NCI-H146 treated with DMSO at 0.1 percent for 48 hours (cell line): ENCODE results near the gene KLHL7.

Experiments
- DNase-seq: peaks from one replicate; lab custom pipeline; 2025; ENCODE audit not compliant: unreplicated experiment; lab: John Stamatoyannopoulos, UW

Gene KLHL7

GRCh38 chr7:23105644-23106056, at the start of gene KLHL7:
TSS of gene KLHL7 (plus strand) at chr7:23105785. CDS start at chr7:23106027, 242 bp downstream.
- peak; percentile 87 for DNase-seq

GRCh38 chr7:23058408-23059096, 47.0 kb upstream of the KLHL7 start:
- DNase-seq: no peak

GRCh38 chr7:23061327-23061726, 44.3 kb upstream of the KLHL7 start:
- DNase-seq: no peak

GRCh38 chr7:23062452-23062851, 43.1 kb upstream of the KLHL7 start:
- DNase-seq: no peak

- DNase-seq: no peak
These were observed 39.6 kb upstream of the KLHL7 start for GRCh38 chr7:23065974-23066373.

- no peak for DNase-seq
These were observed 38.3 kb upstream of the KLHL7 start for GRCh38 chr7:23067271-23067670.

GRCh38 chr7:23072048-23072447, 33.5 kb upstream of the KLHL7 start:
- no peak for DNase-seq

- DNase-seq: no peak
These were observed 32.7 kb upstream of the KLHL7 start for GRCh38 chr7:23072922-23073321.

GRCh38 chr7:23074443-23075261, 30.9 kb upstream of the KLHL7 start:
- peak; percentile 37 for DNase-seq

- no peak for DNase-seq
These were observed 30.0 kb upstream of the KLHL7 start for GRCh38 chr7:23075571-23075970.

GRCh38 chr7:23076772-23077171, 28.8 kb upstream of the KLHL7 start:
- DNase-seq: no peak

- no peak for DNase-seq
These were observed 12.5 kb upstream of the KLHL7 start for GRCh38 chr7:23093111-23093510.

- no peak for DNase-seq
These were observed 12.0 kb upstream of the KLHL7 start for GRCh38 chr7:23093546-23093945.

- no peak for DNase-seq
These were observed 8.9 kb upstream of the KLHL7 start for GRCh38 chr7:23096518-23097290.

GRCh38 chr7:23098029-23098428, 7.6 kb upstream of the KLHL7 start:
- no peak for DNase-seq

- DNase-seq: no peak
These were observed 7.1 kb upstream of the KLHL7 start for GRCh38 chr7:23098460-23098859.

- no peak for DNase-seq
These were observed 4.9 kb upstream of the KLHL7 start for GRCh38 chr7:23100697-23101096.

- peak; percentile 62 for DNase-seq
These were observed 420 bp upstream of the KLHL7 start for GRCh38 chr7:23105086-23105643.

- peak; percentile 49 for DNase-seq
These were observed 655 bp downstream of the KLHL7 start for GRCh38 chr7:23106057-23106822.

- DNase-seq: no peak
These were observed 1.5 kb downstream of the KLHL7 start for GRCh38 chr7:23106823-23107663.
